GM23248 (cell line): ENCODE measurements around the gene CSE1L.

Experiments
- EZH2 ChIP-seq: fragments of 200-600 bp; sonication (generic); IDR thresholded peaks from 2 replicates; pipeline ENCODE4 v1.6.1; 2018; ENCODE audit warnings: antibody characterized with exemption, mild to moderate bottlenecking; ENCODE audit not compliant: insufficient read depth, poor library complexity, severe bottlenecking
- EZH2phosphoT487 ChIP-seq: fragments of 200-600 bp; sonication (generic); IDR thresholded peaks from 2 replicates; pipeline ENCODE4 v1.6.1; 2018; ENCODE audit warnings: antibody characterized with exemption, moderate library complexity, mild to moderate bottlenecking, low read depth; ENCODE audit not compliant: insufficient read depth

DNA sequence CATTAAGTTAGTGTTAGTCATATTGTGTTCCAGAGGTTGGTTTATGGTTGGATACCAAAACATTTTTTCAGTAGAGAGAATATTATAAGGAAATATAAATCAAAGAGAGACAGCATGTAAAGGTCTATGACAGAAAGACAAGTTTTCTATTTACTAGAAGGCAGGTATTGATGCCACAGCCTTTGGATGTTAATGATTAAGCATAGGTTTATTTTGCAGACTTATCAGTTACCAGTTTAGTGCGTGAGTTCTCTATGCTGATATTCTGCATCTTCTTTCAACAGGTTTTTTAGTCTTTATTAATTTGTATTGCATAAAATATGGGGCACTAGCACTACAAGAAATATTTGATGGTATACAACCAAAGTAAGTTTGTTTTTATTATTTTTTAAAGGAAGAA is 45.6 kb downstream of the CSE1L start:
- TF ChIP-seq EZH2phosphoT487 (no peak), EZH2 (no peak)
